GM12878 (cell line): Measurements from ENCODE around the gene SUMF1. TPM values are rescaled to one million over a fixed set of nuclear protein-coding genes. Genes with fewer than 3 reads are reported as not detected.

Source experiments
- ATAC-seq: fragments of 200-7000 bp; cut with Tn5 transposase; 3 replicates; pipeline ENCODE4 v1.9.1; 2020; ENCODE audit warnings: mild to moderate bottlenecking, moderate library complexity
- BruUV-seq: library from RNA; stranded (reverse); fragments of 400-500 nt; replicated peaks from 2 replicates; lab custom pipeline; 2021; lab: Mats Ljungman, UMichigan
- CTCF ChIA-PET: fragments of 300-600 bp; sonication (Branson Sonifier 250); formaldehyde crosslinking; extraction: SDS; loops from one replicate; lab custom pipeline; 2021; ENCODE audit warnings: inconsistent platforms; lab: Yijun Ruan, JAX
- POLR2A ChIA-PET: fragments of 350-600 bp; formaldehyde crosslinking; extraction: SDS; loops from one replicate; lab custom pipeline; 2021; ENCODE audit warnings: inconsistent platforms; lab: Charles Lee
- RAD21 ChIA-PET: fragments of 300-600 bp; sonication (Branson Sonifier 250); formaldehyde crosslinking; loops from one replicate; lab custom pipeline; 2023; ENCODE audit warnings: antibody characterized with exemption; ENCODE audit not compliant: unreplicated experiment; lab: Charles Lee
- SMC1A ChIA-PET: fragments of 300-600 bp; sonication (Branson Sonifier 250); formaldehyde crosslinking; loops from one replicate; lab custom pipeline; 2023; ENCODE audit not compliant: unreplicated experiment, uncharacterized antibody; lab: Charles Lee
- DNase-seq: peaks from one replicate; pipeline ENCODE4 v3.0.0-alpha.2; 2011; ENCODE audit warnings: low read depth, low spot score
- FAIRE-seq: peaks from 3 replicates; lab custom pipeline; 2011; peaks lifted over from hg19 to GRCh38; lab: Jason Lieb, UNC
- H2AFZ ChIP-seq: 2 replicates; pipeline ENCODE4 v1.6.0; 2011; ENCODE audit warnings: low read depth, low read length, control low read depth; ENCODE audit not compliant: control insufficient read depth
- H3K27ac ChIP-seq: 2 replicates; pipeline ENCODE4 v1.5.1; 2011; ENCODE audit warnings: control low read depth; ENCODE audit not compliant: control insufficient read depth, insufficient read depth
- H3K27me3 ChIP-seq, 2 experiments: replicated peaks in 1 of 2; 2 replicates each; pipeline versions ENCODE4 v1.6.0 to v1.6.1; 2011; ENCODE audit warnings: low read length in 1 of 2; ENCODE audit not compliant: control insufficient read depth in 2 of 2, insufficient read depth in 2 of 2
- H3K36me3 ChIP-seq, 2 experiments: 2 replicates each; pipeline ENCODE4 v1.5.1; 2011; ENCODE audit warnings: low read length in 1 of 2; ENCODE audit not compliant: control insufficient read depth in 2 of 2, insufficient read depth in 2 of 2
- H3K4me1 ChIP-seq: 2 replicates; pipeline ENCODE4 v1.6.1; 2011; ENCODE audit warnings: mild to moderate bottlenecking, low read length, moderate library complexity, mixed read lengths; ENCODE audit not compliant: control insufficient read depth, insufficient read depth
- H3K4me2 ChIP-seq: 2 replicates; pipeline ENCODE4 v1.6.0; 2011; ENCODE audit warnings: control low read depth; ENCODE audit not compliant: control insufficient read depth, insufficient read depth
- H3K4me3 ChIP-seq: fragments of 200-600 bp; sonication (generic); 2 replicates; pipeline ENCODE4 v1.5.1; 2016
- H3K79me2 ChIP-seq: 2 replicates; pipeline ENCODE4 v1.6.0; 2011; ENCODE audit warnings: low read length; ENCODE audit not compliant: control insufficient read depth, insufficient read depth
- H3K9ac ChIP-seq: 2 replicates; pipeline ENCODE4 v1.8.0; 2011; ENCODE audit warnings: low read length, control low read depth, mixed read lengths; ENCODE audit not compliant: control insufficient read depth, insufficient read depth
- H3K9me3 ChIP-seq: replicated peaks from 3 replicates; pipeline ENCODE4 v1.5.1; 2011; ENCODE audit warnings: mild to moderate bottlenecking, low read length; ENCODE audit not compliant: control insufficient read depth, insufficient read depth
- H4K20me1 ChIP-seq: 2 replicates; pipeline ENCODE4 v1.6.0; 2011; ENCODE audit not compliant: control insufficient read depth, insufficient read depth
- ASH2L ChIP-seq: fragments of 300-600, 200-600 bp; sonication (generic); IDR thresholded peaks from 2 replicates; pipeline ENCODE4 v1.6.1; 2017; ENCODE audit warnings: low read depth, mild to moderate bottlenecking, borderline replicate concordance
- CBX3 ChIP-seq: fragments of 200-600 bp; sonication (generic); IDR thresholded peaks from 2 replicates; pipeline ENCODE4 v1.6.1; 2016; ENCODE audit warnings: low read depth, borderline replicate concordance
- CHD4 ChIP-seq: fragments of 200-600 bp; sonication (generic); IDR thresholded peaks from 2 replicates; pipeline ENCODE4 v1.6.1; 2016; ENCODE audit warnings: mild to moderate bottlenecking
- EED ChIP-seq: sonication (generic); IDR thresholded peaks from 2 replicates; pipeline ENCODE4 v1.6.1; 2016; ENCODE audit warnings: antibody characterized with exemption, low read depth
- EP300 ChIP-seq, 2 experiments: fragments of 150-350 bp in 1 of 2; IDR thresholded peaks; 2 replicates each; pipeline ENCODE4 v1.6.1; 2011 to 2012; ENCODE audit warnings: low read depth in 2 of 2, low read length in 2 of 2, borderline replicate concordance in 1 of 2, improper control_type of control experiment in 1 of 2, inconsistent platforms in 1 of 2; ENCODE audit not compliant: control insufficient read depth in 1 of 2
- EZH2 ChIP-seq: IDR thresholded peaks from 2 replicates; pipeline ENCODE4 v1.6.1; 2012; ENCODE audit warnings: low read depth, mild to moderate bottlenecking, control low read depth, inconsistent platforms, low read length, borderline replicate concordance; ENCODE audit not compliant: control insufficient read depth
- HCFC1 ChIP-seq: fragments of 150-350 bp; IDR thresholded peaks from 2 replicates; pipeline ENCODE4 v1.6.1; 2014; ENCODE audit warnings: low read length
- HDAC2 ChIP-seq: fragments of 200-600 bp; sonication (generic); IDR thresholded peaks from 2 replicates; pipeline ENCODE4 v1.6.1; 2017
- IRF4 ChIP-seq: IDR thresholded peaks from 2 replicates; pipeline ENCODE4 v1.6.1; 2011; ENCODE audit warnings: low read depth, low read length
- JUNB ChIP-seq: IDR thresholded peaks from 2 replicates; pipeline ENCODE4 v1.6.1; 2016; ENCODE audit warnings: antibody characterized with exemption, mild to moderate bottlenecking
- JUND ChIP-seq: IDR thresholded peaks from 2 replicates; pipeline ENCODE4 v1.6.1; 2012; ENCODE audit warnings: low read depth, mild to moderate bottlenecking, low read length, improper control_type of control experiment, moderate library complexity
- LARP7 ChIP-seq: fragments of 450-650 bp; IDR thresholded peaks from 2 replicates; pipeline ENCODE4 v1.6.1; 2017; ENCODE audit warnings: mild to moderate bottlenecking
- MTA3 ChIP-seq: IDR thresholded peaks from 2 replicates; pipeline ENCODE4 v1.6.1; 2012; ENCODE audit warnings: low read length, inconsistent platforms, borderline replicate concordance
- RCOR1 ChIP-seq: conservative IDR thresholded peaks from 2 replicates; pipeline ENCODE4 v1.6.1; 2012; ENCODE audit warnings: low read depth, low read length, improper control_type of control experiment
- SIN3A ChIP-seq: IDR thresholded peaks from 2 replicates; pipeline ENCODE4 v1.6.1; 2012; ENCODE audit warnings: low read depth, low read length, improper control_type of control experiment
- STAT1 ChIP-seq: fragments of 450-650 bp; conservative IDR thresholded peaks from 2 replicates; pipeline ENCODE4 v1.6.1; 2014; ENCODE audit warnings: antibody characterized with exemption, mild to moderate bottlenecking
- TCF7 ChIP-seq: IDR thresholded peaks from 2 replicates; pipeline ENCODE4 v1.6.1; 2014; ENCODE audit warnings: antibody characterized with exemption, borderline replicate concordance
- ZBED1 ChIP-seq: IDR thresholded peaks from 2 replicates; pipeline ENCODE4 v1.6.1; 2016; ENCODE audit warnings: borderline replicate concordance
- ZNF24 ChIP-seq: fragments of 450-650 bp; IDR thresholded peaks from 2 replicates; pipeline ENCODE4 v1.6.1; 2017; ENCODE audit warnings: antibody characterized with exemption, mild to moderate bottlenecking
- ZNF274 ChIP-seq: IDR thresholded peaks from one replicate; pipeline ENCODE4 v1.8.0; 2011; ENCODE audit not compliant: insufficient read length, insufficient read depth
- WGBS: methylation state at CpG from one replicate; pipeline ENCODE4 v1.1.6; 2016; ENCODE audit warnings: low lambda C conversion rate; ENCODE audit not compliant: insufficient replicate concordance, insufficient coverage; ENCODE audit errors: missing lambda C conversion rate; 5-methylcytosine and 5-hydroxymethylcytosine counted together
- in situ Hi-C: fragments of 300-500 bp; cut with MboI; formaldehyde crosslinking; loops from 9 replicates; pipeline ENCODE4 v1.14.3; 2018; ENCODE audit warnings: mixed read lengths
- intact Hi-C: fragments of 100-400 bp; cut with micrococcal nuclease; formaldehyde crosslinking; loops from one replicate; pipeline ENCODE4 v1.14.2; 2022; ENCODE audit not compliant: unreplicated experiment
- polyA plus RNA-seq, 11 experiments: library from polyadenylated mRNA; depleted of rRNA in 4 of 11; unstranded in 6 of 11; stranded (reverse) in 5 of 11; fragments of >200 nt; fragmentation: Nextera tagmentation in 4 of 11; fragmentation: Illumina TruSeq in 1 of 11; extraction: Ambion mirVana in 4 of 11; extraction: Trizol in 1 of 11; gene quantifications; 1 replicate in 1 of 11; 2 replicates in 10 of 11; pipeline versions ENCODE4 v1.2.1 to v1.2.3, GENCODE V29; 2011 to 2016; ENCODE audit warnings: inconsistent platforms in 2 of 11, missing spikeins in 2 of 11, low read depth in 1 of 11
- total RNA-seq, 4 experiments: library from RNA; depleted of rRNA in 3 of 4; stranded (reverse); fragments of >200 nt in 3 of 4; fragmentation: Illumina TruSeq in 1 of 4; extraction: Trizol in 1 of 4; gene quantifications; 2 replicates each; pipeline versions ENCODE4 v1.2.1 to v1.2.3, GENCODE V29; 2013 to 2021
- TF ChIP-seq, protein P1 (sequence below): fragments of 450-650 bp; IDR thresholded peaks from 2 replicates; pipeline ENCODE4 v1.6.1; 2017; ENCODE audit warnings: mild to moderate bottlenecking
- TF ChIP-seq, protein P2 (sequence below): IDR thresholded peaks from 2 replicates; pipeline ENCODE4 v1.6.1; 2011; ENCODE audit warnings: mild to moderate bottlenecking, low read depth, low read length, moderate library complexity; ENCODE audit not compliant: insufficient replicate concordance

The SUMF1 gene
- total and polyA plus RNA-seq, 10 of the 15 experiments (the other 5 are each of a cell fraction or from before 2014, with no cell fraction given) = 3.2 to 14.3 (median 8.5) TPM

DNA sequence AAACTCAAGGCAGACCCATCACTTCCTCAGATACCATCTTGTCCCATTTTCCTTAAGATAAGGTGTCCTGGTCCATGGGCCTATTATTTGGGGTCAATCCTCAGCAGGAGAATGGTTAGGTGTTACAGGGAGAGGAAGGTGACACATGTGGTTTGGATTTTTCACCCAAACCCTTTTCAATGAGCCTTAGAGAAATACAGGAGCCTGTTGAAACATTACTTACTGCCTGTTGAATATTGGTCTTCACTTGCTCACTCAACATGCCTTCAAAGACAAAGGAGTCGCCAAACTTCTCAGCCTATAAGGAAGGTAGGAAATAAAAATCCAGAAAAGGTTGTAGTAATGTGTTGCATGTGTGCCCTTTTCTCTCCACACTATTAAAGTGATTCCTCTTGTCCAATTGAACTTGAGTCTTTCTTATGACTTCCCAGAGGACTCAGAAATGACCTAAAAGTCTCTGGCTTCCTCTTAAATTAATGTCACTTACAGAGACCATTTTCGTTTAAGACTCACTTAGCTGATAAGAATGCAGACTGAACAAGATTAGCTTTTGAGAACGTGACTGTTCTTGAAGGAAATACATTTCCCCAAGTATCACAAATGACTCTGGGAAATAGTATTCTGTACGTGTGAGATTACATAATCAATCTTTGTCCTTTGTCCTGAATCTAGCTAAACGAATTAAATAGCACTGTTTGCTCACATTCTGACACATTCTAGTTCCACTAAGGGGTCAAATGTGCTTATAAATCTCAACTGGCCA, 17.8 kb downstream of the SUMF1 start (continued):
- TF ChIP-seq ZNF24 (no peak), EP300 (IDR thresholded peaks at IDR 0.05; ENCODE audit: borderline replicate concordance in 1 of 2, control insufficient read depth in 1 of 2, low read depth in 2 of 2, low read length in 2 of 2) (no peak), CHD4 (no peak), ZNF274 (no peak), RCOR1 (no peak), MTA3 (no peak)
- TF ChIP-seq, protein P1, sequence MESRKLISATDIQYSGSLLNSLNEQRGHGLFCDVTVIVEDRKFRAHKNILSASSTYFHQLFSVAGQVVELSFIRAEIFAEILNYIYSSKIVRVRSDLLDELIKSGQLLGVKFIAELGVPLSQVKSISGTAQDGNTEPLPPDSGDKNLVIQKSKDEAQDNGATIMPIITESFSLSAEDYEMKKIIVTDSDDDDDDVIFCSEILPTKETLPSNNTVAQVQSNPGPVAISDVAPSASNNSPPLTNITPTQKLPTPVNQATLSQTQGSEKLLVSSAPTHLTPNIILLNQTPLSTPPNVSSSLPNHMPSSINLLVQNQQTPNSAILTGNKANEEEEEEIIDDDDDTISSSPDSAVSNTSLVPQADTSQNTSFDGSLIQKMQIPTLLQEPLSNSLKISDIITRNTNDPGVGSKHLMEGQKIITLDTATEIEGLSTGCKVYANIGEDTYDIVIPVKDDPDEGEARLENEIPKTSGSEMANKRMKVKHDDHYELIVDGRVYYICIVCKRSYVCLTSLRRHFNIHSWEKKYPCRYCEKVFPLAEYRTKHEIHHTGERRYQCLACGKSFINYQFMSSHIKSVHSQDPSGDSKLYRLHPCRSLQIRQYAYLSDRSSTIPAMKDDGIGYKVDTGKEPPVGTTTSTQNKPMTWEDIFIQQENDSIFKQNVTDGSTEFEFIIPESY = no peak
- TF ChIP-seq, all 136 proteins: peak for 0

DNA sequence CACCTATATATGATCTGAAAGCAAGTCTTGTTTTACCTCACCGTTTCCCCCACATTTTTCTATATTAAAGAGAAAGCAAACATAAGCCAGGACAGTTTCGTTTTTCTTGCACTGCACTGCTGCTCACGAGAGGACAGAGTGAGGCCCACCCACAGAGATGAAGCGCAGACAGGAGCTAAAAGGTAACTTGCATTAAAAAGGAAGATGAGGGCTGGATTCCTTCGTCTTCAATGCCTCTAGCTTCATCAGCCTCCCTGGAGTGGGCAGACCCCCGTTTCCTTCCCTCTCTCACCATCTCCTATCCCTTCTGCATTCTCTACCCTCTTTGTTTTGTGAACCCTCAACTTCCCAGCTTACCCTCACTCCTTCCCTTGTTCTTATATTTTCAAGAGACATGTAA, 18.9 kb downstream of the SUMF1 start:
- no peak for DNase-seq
- TF ChIP-seq STAT1 (no peak), EED (no peak), HDAC2 (no peak), JUND (no peak), IRF4 (no peak), HCFC1 (no peak), EZH2 (no peak), ZBED1 (no peak), LARP7 (no peak), TCF7 (no peak), ASH2L (no peak), CBX3 (no peak), SIN3A (no peak), JUNB (no peak)
- TF ChIP-seq, protein P2, sequence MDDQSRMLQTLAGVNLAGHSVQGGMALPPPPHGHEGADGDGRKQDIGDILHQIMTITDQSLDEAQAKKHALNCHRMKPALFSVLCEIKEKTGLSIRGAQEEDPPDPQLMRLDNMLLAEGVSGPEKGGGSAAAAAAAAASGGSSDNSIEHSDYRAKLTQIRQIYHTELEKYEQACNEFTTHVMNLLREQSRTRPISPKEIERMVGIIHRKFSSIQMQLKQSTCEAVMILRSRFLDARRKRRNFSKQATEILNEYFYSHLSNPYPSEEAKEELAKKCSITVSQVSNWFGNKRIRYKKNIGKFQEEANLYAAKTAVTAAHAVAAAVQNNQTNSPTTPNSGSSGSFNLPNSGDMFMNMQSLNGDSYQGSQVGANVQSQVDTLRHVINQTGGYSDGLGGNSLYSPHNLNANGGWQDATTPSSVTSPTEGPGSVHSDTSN = no peak

More for the DNA sequence above, 18.9 kb downstream of the SUMF1 start:
- Histone ChIP-seq H3K9me3 (no peaks in the 10 kb centered on the region), H2AFZ (no peak overlapping the region), H3K36me3 (no peaks in the 10 kb centered on the region), H3K79me2 (no peaks in the 10 kb centered on the region), H3K4me2 (no peak overlapping the region), H3K4me1 (no peaks in the 10 kb centered on the region), H3K4me3 (no peak overlapping the region), H4K20me1 (no peaks in the 10 kb centered on the region), H3K27ac (no peak overlapping the region), H3K27me3 (no peaks in the 10 kb centered on the region), H3K9ac (no peak overlapping the region)
- WGBS = 75% methylated on average over 6 of the region's 6 CpGs
- CTCF ChIA-PET = interaction anchor here (0.7 to 1.8 kb wide), 3 partner anchors 9 to 96 kb away, joined by 3 to 6 read pairs (median 3); no protein-coding TSS in a partner anchor
- SMC1A ChIA-PET = interaction anchor here (0.5 to 1.5 kb wide), 4 partner anchors 10 to 241 kb away, joined by 3 to 4 read pairs (median 3); no protein-coding TSS in a partner anchor
- in situ Hi-C loops (no loop called here), intact Hi-C loops (no loop called here)
- FAIRE-seq (no peak), ATAC-seq (no peak)
- BruUV-seq = no TSS peak
- POLR2A ChIA-PET = interaction anchor here (0.6 kb wide), 1 partner anchor 33 kb away, joined by 9 read pairs; no protein-coding TSS in a partner anchor
- RAD21 ChIA-PET = no interaction called here
